Thoracic aorta (tissue), 2 donors: ENCODE measurements around the gene TSPAN5. TPM values are rescaled to one million over a fixed set of nuclear protein-coding genes. Genes with fewer than 3 reads are reported as not detected.
"Not testable (repeated sequence)": the region's sequence is repeated elsewhere in the genome, so short reads cannot be mapped to it uniquely, and the experiment has no call there.

Source experiments
- ATAC-seq: fragments of 150-250 bp; one replicate; pipeline ENCODE4 v1.8.0; 2017; ENCODE audit warnings: low read depth; ENCODE audit not compliant: insufficient number of reproducible peaks, low FRiP score
- DNase-seq: peaks from one replicate; pipeline ENCODE4 v3.0.0-alpha.2; 2020; ENCODE audit warnings: low spot score
- H3K27ac ChIP-seq, 2 donors: fragments of 200-600 bp; sonication (generic); 1 replicate in 1 of 2; 2 replicates in 1 of 2; pipeline ENCODE4 v1.5.1; 2016; ENCODE audit warnings: mild to moderate bottlenecking in 2 of 2, moderate library complexity in 2 of 2
- H3K27me3 ChIP-seq: fragments of 200-600 bp; sonication (generic); replicated peaks from 2 replicates; pipeline ENCODE4 v1.6.0; 2016; ENCODE audit warnings: mild to moderate bottlenecking; ENCODE audit not compliant: insufficient read depth
- H3K36me3 ChIP-seq: fragments of 200-600 bp; sonication (generic); one replicate; pipeline ENCODE4 v1.5.1; 2016
- H3K4me1 ChIP-seq, 2 donors: fragments of 200-600 bp; sonication (generic); 1 replicate in 1 of 2; 2 replicates in 1 of 2; pipeline versions ENCODE4 v1.5.1 to v1.6.0; 2016; ENCODE audit warnings: low read depth in 2 of 2, mild to moderate bottlenecking in 1 of 2; ENCODE audit not compliant: control insufficient read depth in 1 of 2
- H3K4me3 ChIP-seq: fragments of 200-600 bp; sonication (generic); 2 replicates; pipeline ENCODE4 v1.5.1; 2016; ENCODE audit warnings: mild to moderate bottlenecking
- H3K9me3 ChIP-seq: fragments of 200-600 bp; sonication (generic); 2 replicates; pipeline ENCODE4 v1.5.1; 2016
- total RNA-seq, 2 donors: library from RNA; depleted of rRNA; stranded (reverse); fragments of >200 nt; gene quantifications; one replicate each; pipeline versions ENCODE4 v1.1.0 to v1.2.3, GENCODE V29; 2016
- TF ChIP-seq, protein P1 (sequence below): fragments of 200-600 bp; sonication (generic); IDR thresholded peaks from one replicate; pipeline ENCODE4 v1.5.1; 2019; ENCODE audit warnings: antibody characterized with exemption

The TSPAN5 gene
- total RNA-seq, 2 donors from 2014 or later: 7.7 to 11.4 TPM

DNA sequence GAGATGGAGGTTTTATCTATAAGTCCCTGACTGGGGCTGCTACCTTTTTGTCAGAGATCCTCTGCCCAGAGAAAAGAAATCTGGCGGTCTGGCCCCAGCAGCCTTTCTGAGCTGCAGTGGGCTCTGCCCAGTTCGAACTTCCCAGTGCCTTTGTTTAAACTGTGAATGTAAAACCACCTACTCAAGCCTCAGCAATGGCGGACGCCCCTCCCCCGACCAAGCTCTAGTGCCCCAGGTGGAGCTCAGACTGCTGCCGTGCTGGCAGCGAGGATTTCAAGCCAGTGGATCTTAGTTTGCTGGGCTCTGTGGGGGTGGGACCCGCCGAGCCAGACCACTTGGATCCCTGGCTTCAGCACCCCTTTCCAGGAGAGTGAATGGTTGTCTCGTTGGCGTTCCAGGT lies 121.8 kb downstream of the TSPAN5 start:
- ATAC-seq: no peak
- Histone ChIP-seq H3K36me3 (no peaks in the 10 kb centered on the region), H3K4me1 (no peaks in the 10 kb centered on the region), H3K27me3 (no peaks in the 10 kb centered on the region), H3K9me3 (no peaks in the 10 kb centered on the region), H3K27ac (no peak overlapping the region), H3K4me3 (no peak overlapping the region)
- no peak for DNase-seq
- TF ChIP-seq, protein P1, sequence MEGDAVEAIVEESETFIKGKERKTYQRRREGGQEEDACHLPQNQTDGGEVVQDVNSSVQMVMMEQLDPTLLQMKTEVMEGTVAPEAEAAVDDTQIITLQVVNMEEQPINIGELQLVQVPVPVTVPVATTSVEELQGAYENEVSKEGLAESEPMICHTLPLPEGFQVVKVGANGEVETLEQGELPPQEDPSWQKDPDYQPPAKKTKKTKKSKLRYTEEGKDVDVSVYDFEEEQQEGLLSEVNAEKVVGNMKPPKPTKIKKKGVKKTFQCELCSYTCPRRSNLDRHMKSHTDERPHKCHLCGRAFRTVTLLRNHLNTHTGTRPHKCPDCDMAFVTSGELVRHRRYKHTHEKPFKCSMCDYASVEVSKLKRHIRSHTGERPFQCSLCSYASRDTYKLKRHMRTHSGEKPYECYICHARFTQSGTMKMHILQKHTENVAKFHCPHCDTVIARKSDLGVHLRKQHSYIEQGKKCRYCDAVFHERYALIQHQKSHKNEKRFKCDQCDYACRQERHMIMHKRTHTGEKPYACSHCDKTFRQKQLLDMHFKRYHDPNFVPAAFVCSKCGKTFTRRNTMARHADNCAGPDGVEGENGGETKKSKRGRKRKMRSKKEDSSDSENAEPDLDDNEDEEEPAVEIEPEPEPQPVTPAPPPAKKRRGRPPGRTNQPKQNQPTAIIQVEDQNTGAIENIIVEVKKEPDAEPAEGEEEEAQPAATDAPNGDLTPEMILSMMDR: no peak

DNA sequence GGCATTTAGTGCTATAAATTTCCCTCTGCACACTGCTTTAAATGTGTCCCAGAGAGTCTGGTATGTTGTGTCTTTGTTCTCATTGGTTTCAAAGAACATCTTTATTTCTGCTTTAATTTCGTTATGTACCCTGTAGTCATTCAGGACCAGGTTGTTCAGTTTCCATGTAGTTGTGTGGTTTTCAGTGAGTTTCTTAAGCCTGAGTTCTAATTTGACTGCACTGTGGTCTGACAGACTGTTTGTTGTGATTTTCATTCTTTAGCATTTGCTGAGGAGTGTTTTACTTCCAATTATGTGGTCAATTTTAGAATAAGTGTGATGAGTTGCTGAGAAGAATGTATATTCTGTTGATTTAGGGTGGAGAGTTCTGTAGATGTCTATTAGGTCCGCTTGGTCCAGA lies 124.3 kb downstream of the TSPAN5 start:
- not testable (repeated sequence) for H3K27ac ChIP-seq, DNase-seq, H3K9me3 ChIP-seq, H3K4me3 ChIP-seq, H3K27me3 ChIP-seq, H3K36me3 ChIP-seq, ATAC-seq, H3K4me1 ChIP-seq

DNA sequence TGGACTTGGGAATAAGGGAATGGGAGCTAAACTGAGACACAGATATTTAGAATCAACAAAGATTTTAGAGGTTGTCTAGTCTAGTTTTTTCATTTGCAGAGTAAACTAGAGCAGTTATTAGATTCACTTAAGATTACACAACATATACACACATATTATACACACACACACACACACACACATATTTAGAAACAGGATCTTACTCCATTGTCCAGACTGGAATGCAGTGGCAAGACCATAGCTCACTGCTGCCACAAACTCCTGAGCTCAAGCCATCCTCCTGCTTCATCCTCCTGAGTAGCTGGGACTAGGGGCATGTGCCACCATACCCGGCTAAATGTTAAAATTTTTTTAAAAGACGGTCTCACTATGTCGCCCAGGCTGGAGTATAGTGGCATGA lies 127.8 kb downstream of the TSPAN5 start:
- H3K9me3 ChIP-seq: no peaks in the 10 kb centered on the region
- H3K4me3 ChIP-seq: no peak overlapping the region
- no peak overlapping the region for H3K27ac ChIP-seq
- no peaks in the 10 kb centered on the region for H3K36me3 ChIP-seq
- H3K27me3 ChIP-seq: no peaks in the 10 kb centered on the region
- no peaks in the 10 kb centered on the region for H3K4me1 ChIP-seq
- ATAC-seq (no peak), DNase-seq (no peak)
- TF ChIP-seq, protein P1: no peak

DNA sequence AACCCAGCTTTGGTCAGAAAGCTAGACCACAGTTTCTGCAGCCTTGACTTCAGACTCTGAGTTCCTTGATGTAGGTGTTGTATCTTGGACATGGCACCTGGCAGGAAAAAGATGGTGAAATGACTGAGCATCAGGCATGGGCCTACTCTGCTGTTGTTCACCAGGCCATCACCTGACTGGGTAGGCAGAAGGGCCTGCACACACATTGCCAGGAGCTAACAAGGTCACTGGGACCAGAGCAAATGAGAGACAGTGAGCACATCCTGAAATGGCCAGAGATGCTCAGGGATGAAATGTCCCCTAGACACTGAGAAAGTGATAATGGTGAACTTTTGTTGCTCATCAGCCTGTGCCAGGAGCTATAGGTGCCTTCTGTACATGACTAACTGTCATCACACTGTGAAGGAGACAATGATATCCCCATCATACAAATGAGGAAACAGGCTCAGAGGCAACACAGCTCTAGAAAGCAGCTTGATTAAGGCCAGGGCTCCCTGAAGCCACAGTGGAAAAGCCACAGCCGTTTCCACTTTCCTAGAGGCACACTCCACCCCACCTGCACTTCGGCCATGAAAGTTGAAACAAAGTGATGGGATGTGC lies 128.3 kb downstream of the TSPAN5 start:
- H3K9me3 ChIP-seq: no peaks in the 10 kb centered on the region
- DNase-seq (no peak), ATAC-seq (no peak)
- TF ChIP-seq, protein P1: no peak
- no peaks in the 10 kb centered on the region for H3K4me1 ChIP-seq
- H3K27ac ChIP-seq: no peak overlapping the region
- no peak overlapping the region for H3K4me3 ChIP-seq
- H3K36me3 ChIP-seq: no peaks in the 10 kb centered on the region
- no peaks in the 10 kb centered on the region for H3K27me3 ChIP-seq

DNA sequence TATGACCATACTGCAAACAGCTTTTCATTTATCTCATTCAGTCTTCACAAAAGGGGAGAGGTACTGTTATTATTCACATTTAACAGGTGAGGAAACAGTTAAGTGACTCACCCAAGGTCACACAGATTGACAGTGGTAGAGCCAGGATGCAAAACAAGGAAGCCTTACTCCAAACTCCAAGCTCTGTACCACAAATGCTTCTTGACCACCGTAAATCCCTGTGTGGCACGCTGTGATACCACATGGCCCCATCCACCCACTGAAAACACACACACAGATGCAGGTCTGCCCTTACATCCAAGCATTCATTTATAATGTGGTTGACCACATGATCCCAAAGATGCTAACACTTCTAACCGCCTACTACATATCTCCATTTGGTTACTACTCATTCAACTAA lies 129.5 kb downstream of the TSPAN5 start:
- Histone ChIP-seq H3K36me3 (no peaks in the 10 kb centered on the region), H3K4me3 (no peak overlapping the region), H3K9me3 (no peaks in the 10 kb centered on the region), H3K27me3 (no peaks in the 10 kb centered on the region), H3K27ac (no peak overlapping the region), H3K4me1 (no peaks in the 10 kb centered on the region)
- ATAC-seq (no peak), DNase-seq (no peak)
- TF ChIP-seq, protein P1: no peak
